GM19455 (cell line): ENCODE measurements around the gene LORICRIN.

Experiments used
- ATAC-seq: cut with Tn5 transposase; IDR thresholded peaks from one replicate; pipeline ENCODE4 v1.9.1; 2021; ENCODE audit not compliant: unreplicated experiment

The LORICRIN gene

DNA sequence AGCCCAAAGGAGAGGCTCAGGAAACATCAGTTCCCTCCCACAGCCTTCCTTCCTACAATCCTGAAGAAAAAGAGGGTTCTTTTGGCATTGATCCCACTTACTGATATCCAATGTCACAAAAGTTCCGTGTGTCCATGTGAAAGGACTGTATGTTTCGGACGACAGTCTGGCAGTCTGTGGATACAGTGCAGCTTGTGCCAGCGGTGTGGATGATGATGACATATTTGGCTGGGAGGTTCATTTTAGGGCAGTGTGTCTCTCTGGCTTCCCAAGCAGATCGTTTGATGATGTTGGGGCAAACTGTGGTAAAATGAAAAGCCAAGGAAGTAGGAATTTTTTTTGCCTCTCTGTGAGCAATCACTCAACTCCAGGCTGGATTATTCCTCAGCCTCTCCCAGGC, 42.8 kb downstream of the LORICRIN start:
- ATAC-seq = no peak

DNA sequence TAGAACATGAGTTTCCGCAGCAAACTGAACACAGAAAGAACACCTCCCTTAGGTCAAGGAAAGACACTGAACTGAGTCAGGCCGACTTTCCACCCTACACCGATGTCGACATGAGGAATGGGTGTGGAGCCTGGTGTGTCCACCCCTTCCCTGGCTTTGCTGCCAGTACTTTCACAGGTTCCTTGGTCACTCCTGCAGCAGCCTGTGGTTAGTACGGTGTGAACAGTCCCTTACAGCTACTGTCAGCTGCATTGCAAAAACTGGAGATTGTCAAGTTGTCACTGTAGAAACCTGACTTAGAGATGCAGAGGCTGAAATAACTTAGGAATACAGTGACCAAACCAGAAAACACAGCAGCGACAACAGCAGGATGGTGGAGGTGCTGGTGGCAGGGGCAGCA, 46.2 kb downstream of the LORICRIN start:
- ATAC-seq = no peak

DNA sequence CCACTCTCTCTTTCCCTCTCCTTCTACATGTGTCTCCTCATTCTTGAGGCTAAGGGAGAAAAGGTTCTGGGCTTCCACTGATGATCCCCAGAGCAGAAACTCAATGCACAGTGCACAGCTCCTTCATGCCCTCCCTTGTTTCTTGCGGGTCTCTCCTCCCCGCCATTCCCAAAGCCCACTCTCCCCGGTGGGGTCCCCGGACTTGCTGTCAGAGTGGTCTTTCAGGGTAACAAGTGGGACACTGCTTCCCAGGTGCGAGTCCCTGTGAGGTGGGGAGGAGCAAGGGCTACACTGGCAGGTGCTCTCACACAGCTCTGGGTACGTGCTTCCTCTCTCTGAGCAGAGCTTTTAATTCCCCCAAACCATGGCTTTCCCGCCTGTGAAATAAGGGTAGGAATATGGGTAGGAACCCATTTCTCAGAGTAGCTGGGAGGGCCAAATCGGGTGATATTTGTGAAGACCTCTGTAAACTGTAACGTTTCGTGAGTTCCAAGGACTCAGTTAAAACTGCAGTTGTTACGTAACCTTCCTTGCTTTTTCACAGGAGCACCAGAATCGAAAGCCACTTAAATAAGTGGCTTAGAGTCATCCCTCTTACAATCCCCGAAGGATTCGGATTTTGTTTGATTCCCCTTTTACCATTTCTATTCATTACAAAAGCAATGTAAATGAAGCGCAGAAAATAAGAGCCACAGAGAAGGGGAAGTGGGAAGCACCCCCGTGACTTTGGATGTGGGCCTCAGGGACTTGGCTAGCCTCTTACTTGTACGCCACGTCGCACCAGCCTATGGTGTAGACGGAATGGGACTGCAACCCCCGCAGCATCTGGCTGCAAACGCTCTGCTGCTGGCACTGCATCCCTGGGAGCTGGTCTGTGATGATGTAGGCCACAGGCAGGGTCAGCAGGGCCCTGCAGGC, 47.1 kb downstream of the LORICRIN start:
- ATAC-seq = no peak

DNA sequence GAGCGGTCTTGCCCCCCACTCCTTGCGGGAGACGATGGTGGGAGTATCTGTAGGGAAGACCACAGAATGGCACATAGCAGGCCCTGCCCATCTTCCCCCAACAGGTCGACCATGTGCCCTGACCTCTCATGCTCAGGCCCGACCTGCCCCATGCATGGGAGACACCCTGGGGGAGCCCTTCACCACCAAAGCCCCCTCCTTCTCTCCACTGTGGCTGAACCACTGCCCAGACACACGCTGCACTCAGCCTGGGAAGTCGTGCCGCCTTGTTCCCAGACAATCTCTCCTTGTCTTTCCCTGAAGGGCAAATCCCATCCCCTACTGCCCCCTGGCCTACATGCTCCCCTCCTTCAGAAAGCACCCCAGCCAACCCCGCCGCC, 47.7 kb downstream of the LORICRIN start:
- ATAC-seq = no peak

DNA sequence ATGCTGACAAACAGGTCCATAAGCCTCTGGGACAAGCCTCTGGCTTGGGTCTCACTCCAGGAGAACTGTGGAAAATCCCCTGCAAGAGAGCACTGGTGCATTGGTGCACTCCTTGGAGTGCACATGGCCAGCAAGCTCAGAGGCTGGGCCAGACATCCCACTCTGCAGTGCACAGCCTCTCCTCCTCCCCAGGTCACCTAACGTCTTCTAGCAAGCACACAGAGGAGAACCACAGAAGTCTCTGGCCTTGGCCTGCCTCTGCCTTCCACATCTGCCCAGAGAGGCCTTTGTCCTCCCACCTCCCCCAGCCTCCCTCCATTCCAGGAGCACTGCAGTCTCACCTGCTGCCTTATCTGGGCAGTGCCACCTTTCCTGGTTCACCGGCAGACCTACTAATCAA, 49.1 kb downstream of the LORICRIN start:
- no peak for ATAC-seq

DNA sequence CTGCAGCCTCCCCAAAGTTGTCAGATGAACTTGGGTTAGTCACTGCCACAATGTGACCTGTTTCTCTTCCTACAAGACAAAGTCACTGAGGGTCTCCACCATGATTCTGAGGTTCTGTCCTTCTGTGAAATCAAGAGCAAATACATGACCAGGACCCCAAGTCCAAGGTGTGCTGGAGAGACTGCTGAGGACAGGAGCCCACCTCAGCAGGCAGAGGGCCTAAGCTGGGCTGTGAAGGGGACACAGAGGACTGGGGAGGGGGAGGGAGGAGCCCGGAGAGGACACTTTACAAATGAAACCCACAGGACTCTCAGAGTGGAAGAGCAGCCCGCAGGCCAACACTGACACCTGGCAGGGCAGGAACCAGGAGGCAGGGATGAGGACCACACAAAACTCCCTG, 50.0 kb downstream of the LORICRIN start:
- ATAC-seq = no peak

DNA sequence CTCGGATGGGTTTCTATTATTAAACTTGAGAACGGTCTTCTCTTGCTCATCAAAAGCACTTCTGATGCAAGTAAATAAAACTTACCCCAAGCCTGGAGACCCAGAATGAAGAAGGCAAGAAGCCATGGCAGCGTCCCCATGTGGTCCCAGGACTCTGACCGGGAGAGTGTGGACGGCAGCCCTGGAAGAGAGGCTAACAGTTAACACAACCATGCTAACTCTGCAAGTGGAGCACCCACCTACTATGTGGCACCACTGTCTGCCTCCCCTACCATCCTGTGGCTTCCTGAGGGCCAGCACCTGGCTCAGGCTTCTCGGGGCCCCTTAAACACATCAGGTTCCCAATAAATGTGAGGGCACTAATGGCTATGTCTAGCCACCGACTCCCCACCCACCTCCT, 51.0 kb downstream of the LORICRIN start:
- ATAC-seq = no peak
